ENCODE measurements around the gene CACNA1G.

DNA sequence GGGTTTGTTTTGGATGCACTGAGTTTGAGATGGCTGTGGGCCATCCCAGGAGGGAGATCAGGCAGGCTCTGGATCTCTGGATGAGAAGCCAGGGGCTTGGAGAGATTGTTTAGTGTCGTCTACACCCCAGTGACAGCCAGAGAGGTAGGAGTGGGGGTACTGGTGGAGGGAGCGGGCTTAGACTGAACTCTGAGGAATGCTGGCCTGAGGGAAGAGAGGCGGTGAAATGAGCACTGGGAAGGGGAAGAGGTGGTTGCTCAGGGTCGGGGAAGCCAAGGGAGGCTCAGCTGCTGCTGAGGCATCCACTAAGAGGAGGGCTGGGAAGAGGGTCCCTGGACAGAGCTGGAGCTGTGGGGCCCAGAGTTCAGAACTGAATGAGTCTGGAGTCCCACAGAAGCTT, 23.6 kb downstream of the CACNA1G start:
- TF ChIP-seq, protein P1, sequence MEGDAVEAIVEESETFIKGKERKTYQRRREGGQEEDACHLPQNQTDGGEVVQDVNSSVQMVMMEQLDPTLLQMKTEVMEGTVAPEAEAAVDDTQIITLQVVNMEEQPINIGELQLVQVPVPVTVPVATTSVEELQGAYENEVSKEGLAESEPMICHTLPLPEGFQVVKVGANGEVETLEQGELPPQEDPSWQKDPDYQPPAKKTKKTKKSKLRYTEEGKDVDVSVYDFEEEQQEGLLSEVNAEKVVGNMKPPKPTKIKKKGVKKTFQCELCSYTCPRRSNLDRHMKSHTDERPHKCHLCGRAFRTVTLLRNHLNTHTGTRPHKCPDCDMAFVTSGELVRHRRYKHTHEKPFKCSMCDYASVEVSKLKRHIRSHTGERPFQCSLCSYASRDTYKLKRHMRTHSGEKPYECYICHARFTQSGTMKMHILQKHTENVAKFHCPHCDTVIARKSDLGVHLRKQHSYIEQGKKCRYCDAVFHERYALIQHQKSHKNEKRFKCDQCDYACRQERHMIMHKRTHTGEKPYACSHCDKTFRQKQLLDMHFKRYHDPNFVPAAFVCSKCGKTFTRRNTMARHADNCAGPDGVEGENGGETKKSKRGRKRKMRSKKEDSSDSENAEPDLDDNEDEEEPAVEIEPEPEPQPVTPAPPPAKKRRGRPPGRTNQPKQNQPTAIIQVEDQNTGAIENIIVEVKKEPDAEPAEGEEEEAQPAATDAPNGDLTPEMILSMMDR (IDR thresholded peaks at IDR 0.05) = no peak
- no peak for TF ChIP-seq POLR2A (IDR thresholded peaks at IDR 0.05)

Data from esophagus squamous epithelium (tissue), 4 donors.